ENCODE data around the gene KRTAP5-1. TPM values are rescaled to one million over a fixed set of nuclear protein-coding genes. Genes with fewer than 3 reads are reported as not detected.

Gene KRTAP5-1
- polyA plus RNA-seq, 1 experiment, result not detected

Other genes with a start within 250 kb of the KRTAP5-1 start
- 0.18 and 0.28 TPM in 2 replicates for gene BRSK2, start 195.3 kb downstream of the KRTAP5-1 start, polyA plus RNA-seq (2011; rRNA removed)
- gene MOB2, start 98.5 kb downstream of the KRTAP5-1 start, polyA plus RNA-seq (2011; rRNA removed), result 36.0 and 61.3 TPM in 2 replicates
- 1.9 and 3.4 TPM in 2 replicates for gene DUSP8, start 13.0 kb downstream of the KRTAP5-1 start, polyA plus RNA-seq (2011; rRNA removed)
- gene KRTAP5-2, start 13.0 kb upstream of the KRTAP5-1 start, polyA plus RNA-seq (2011; rRNA removed), result not detected in 2 replicates
- not detected in 2 replicates for gene KRTAP5-3, start 23.2 kb upstream of the KRTAP5-1 start, polyA plus RNA-seq (2011; rRNA removed)
- not detected in 2 replicates for gene KRTAP5-4, start 36.9 kb upstream of the KRTAP5-1 start, polyA plus RNA-seq (2011; rRNA removed)
- gene KRTAP5-5, start 44.5 kb upstream of the KRTAP5-1 start, polyA plus RNA-seq (2011; rRNA removed), result not detected in 2 replicates
- not detected in 2 replicates for gene KRTAP5-6, start 111.9 kb upstream of the KRTAP5-1 start, polyA plus RNA-seq (2011; rRNA removed)
- gene IFITM10, start 165.3 kb upstream of the KRTAP5-1 start, polyA plus RNA-seq (2011; rRNA removed), result 0.06 and 0.22 TPM in 2 replicates
- gene CTSD, start 178.6 kb upstream of the KRTAP5-1 start, polyA plus RNA-seq (2011; rRNA removed), result 89.9 and 206 TPM in 2 replicates
- gene SYT8, start 249.7 kb upstream of the KRTAP5-1 start, polyA plus RNA-seq (2011; rRNA removed), result not detected in 2 replicates